Fibroblast of mammary gland (primary cell): ENCODE measurements around the gene LYSMD1.

Experiments used
- DNase-seq: peaks from one replicate; pipeline ENCODE4 v3.0.0-alpha.2; 2010; ENCODE audit warnings: low read depth
- H3K4me3 ChIP-seq: 2 replicates; pipeline ENCODE4 v1.5.1; 2011; ENCODE audit warnings: low read depth, mild to moderate bottlenecking, low read length, moderate library complexity; ENCODE audit not compliant: control insufficient read depth
- TF ChIP-seq, protein P1 (sequence below): conservative IDR thresholded peaks from 2 replicates; pipeline ENCODE4 v1.5.1; 2011; ENCODE audit warnings: low read depth, low read length, inconsistent platforms; ENCODE audit not compliant: control insufficient read depth, insufficient read depth

The LYSMD1 gene

GRCh38 chr1:151171190-151171589 lies 5.5 kb upstream of the LYSMD1 start:
- no peak overlapping the region for H3K4me3 ChIP-seq
- TF ChIP-seq, protein P1, sequence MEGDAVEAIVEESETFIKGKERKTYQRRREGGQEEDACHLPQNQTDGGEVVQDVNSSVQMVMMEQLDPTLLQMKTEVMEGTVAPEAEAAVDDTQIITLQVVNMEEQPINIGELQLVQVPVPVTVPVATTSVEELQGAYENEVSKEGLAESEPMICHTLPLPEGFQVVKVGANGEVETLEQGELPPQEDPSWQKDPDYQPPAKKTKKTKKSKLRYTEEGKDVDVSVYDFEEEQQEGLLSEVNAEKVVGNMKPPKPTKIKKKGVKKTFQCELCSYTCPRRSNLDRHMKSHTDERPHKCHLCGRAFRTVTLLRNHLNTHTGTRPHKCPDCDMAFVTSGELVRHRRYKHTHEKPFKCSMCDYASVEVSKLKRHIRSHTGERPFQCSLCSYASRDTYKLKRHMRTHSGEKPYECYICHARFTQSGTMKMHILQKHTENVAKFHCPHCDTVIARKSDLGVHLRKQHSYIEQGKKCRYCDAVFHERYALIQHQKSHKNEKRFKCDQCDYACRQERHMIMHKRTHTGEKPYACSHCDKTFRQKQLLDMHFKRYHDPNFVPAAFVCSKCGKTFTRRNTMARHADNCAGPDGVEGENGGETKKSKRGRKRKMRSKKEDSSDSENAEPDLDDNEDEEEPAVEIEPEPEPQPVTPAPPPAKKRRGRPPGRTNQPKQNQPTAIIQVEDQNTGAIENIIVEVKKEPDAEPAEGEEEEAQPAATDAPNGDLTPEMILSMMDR = no peak
- DNase-seq = no peak

DNA sequence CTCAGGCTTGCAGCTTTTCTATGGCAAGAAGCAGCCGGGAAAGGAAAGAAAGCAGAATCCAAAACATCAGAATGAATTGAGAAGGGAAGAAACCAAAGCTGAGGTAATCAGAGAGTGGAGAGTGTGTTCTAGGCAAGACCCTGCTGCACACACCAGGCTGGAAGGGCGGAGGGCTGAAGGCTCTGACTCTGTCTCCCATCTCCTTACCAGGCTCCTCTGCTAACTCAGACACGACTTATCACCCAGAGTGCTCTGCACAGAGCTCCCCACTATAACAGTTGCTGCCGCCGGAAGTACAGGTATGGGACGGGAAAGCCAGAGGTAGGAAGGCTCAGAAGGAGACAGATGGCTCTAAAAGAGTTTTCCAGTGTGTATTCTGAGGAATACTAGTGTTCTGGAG lies 1.4 kb upstream of the LYSMD1 start:
- TF ChIP-seq, protein P1 = no peak
- peak overlapping the region; percentile 99 for H3K4me3 ChIP-seq
- DNase-seq = no peak

GRCh38 chr1:151166505-151166956 lies 829 bp upstream of the LYSMD1 start:
- H3K4me3 ChIP-seq = peak overlapping the region; percentile 99
- peak; percentile 72 for DNase-seq
- TF ChIP-seq, protein P1 = no peak

GRCh38 chr1:151165281-151165737 lies 393 bp downstream of the LYSMD1 start:
- TF ChIP-seq, protein P1 = no peak
- peak overlapping the region; percentile 99 for H3K4me3 ChIP-seq
- peak; percentile 59 for DNase-seq

DNA sequence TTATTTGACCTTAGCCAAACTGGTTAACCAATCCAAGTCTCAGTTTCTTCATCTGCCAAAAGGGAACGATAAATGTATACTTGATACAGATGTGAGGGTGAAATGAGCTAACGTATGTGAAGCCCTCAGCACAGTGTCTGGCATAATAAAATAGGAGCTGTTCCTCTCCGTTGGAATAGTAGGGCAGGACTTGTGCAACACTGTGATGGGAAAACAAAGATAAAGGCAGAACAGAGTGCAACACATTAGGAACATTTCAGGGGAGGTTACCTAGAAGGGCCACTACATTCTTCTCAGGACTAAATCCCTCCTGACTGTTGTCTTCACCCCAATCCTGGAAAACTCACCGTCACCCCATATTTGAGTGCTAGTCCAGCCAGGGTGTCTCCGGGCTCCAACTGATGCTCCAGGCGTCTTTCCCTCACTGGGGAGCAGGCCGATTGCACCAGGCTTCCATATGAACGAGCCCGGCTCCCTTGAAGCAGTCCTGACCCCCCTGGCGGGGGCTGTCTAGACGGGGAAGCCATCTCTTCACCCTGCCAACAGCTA lies 896 bp downstream of the LYSMD1 start:
- peak; percentile 21 for DNase-seq
- TF ChIP-seq, protein P1 = no peak
- peak overlapping the region; percentile 99 for H3K4me3 ChIP-seq

DNA sequence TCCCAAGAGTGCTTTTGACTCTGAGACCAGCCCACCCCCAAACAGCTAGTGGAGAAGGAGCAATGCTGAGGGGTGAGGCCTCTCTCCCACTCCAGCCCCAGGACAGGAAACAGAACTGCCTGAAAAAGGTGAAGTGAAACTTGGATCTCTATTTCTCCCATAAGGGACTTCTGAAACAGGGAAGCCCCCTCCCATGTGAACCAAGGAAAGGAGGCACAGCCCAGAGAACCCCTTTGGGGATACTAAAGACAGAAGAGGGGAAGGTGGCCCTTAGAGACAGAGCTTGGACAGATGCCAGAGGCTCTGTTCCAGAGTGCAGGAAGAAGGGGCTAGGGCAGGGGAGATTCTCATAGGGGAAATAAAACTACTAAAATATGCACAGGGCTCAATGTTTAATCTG lies 6.3 kb downstream of the LYSMD1 start:
- TF ChIP-seq, protein P1 = no peak
- H3K4me3 ChIP-seq = no peak overlapping the region
- DNase-seq = no peak
